Cardiac muscle cell (in vitro differentiated cells and primary cell): ENCODE results near the gene NT5DC2. TPM values are rescaled to one million over a fixed set of nuclear protein-coding genes. Genes with fewer than 3 reads are reported as not detected.

Experiments
- DNase-seq, 2 donors: peaks; one replicate each; pipeline versions ENCODE4 v3.0.0 to v3.0.0-alpha.2; 2010 to 2017; ENCODE audit warnings: low read depth in 1 of 2, low spot score in 1 of 2
- H3K27ac ChIP-seq: fragments of 200-600 bp; sonication (generic); 2 replicates; pipeline ENCODE4 v1.5.1; 2016
- H3K27me3 ChIP-seq: fragments of 200-600 bp; sonication (generic); 2 replicates; pipeline ENCODE4 v1.6.0; 2016; ENCODE audit warnings: control low read depth
- H3K36me3 ChIP-seq: fragments of 200-600 bp; sonication (generic); 2 replicates; pipeline ENCODE4 v1.5.1; 2016; ENCODE audit warnings: control low read depth
- H3K4me1 ChIP-seq: fragments of 200-600 bp; sonication (generic); 2 replicates; pipeline ENCODE4 v1.8.1; 2017; ENCODE audit warnings: low read depth, mild to moderate bottlenecking, mixed run types
- H3K4me3 ChIP-seq: fragments of 200-600 bp; sonication (generic); 2 replicates; pipeline ENCODE4 v1.5.1; 2016; ENCODE audit warnings: mild to moderate bottlenecking
- H3K9me3 ChIP-seq: fragments of 200-600 bp; sonication (generic); 2 replicates; pipeline ENCODE4 v1.5.1; 2017; ENCODE audit warnings: low read depth, mild to moderate bottlenecking, control low read depth
- CTCF ChIP-seq: IDR thresholded peaks from 2 replicates; pipeline ENCODE4 v1.5.1; 2012; ENCODE audit warnings: low read depth, mild to moderate bottlenecking, low read length
- polyA plus RNA-seq: library from polyadenylated mRNA; unstranded; fragments of >200 nt; fragmentation: Nextera tagmentation; extraction: Ambion mirVana; gene quantifications from 2 replicates; pipeline ENCODE4 v1.2.1, GENCODE V29; 2016
- total RNA-seq: library from RNA; depleted of rRNA; stranded (reverse); fragments of >200 nt; gene quantifications from 2 replicates; pipeline ENCODE4 v1.2.3, GENCODE V29; 2016

NT5DC2 gene
- total and polyA plus RNA-seq, 2 experiments from 2014 or later = 120 to 233 TPM

- no peak for DNase-seq
- no peaks in the 10 kb centered on the region for H3K4me1 ChIP-seq
- H3K27me3 ChIP-seq = no peaks in the 10 kb centered on the region
- no peak overlapping the region for H3K27ac ChIP-seq
- no peak overlapping the region for H3K4me3 ChIP-seq
- H3K36me3 ChIP-seq = no peaks in the 10 kb centered on the region
- H3K9me3 ChIP-seq = no peaks in the 10 kb centered on the region
- TF ChIP-seq CTCF = no peak
These were observed 20.4 kb downstream of the NT5DC2 start for GRCh38 chr3:52513281-52513680.

GRCh38 chr3:52512727-52513126, 20.9 kb downstream of the NT5DC2 start:
- Histone ChIP-seq H3K27ac (no peak overlapping the region), H3K4me3 (no peak overlapping the region), H3K9me3 (no peaks in the 10 kb centered on the region), H3K27me3 (no peaks in the 10 kb centered on the region), H3K4me1 (no peaks in the 10 kb centered on the region), H3K36me3 (no peaks in the 10 kb centered on the region)
- TF ChIP-seq CTCF = no peak
- no peak for DNase-seq

- Histone ChIP-seq H3K36me3 (no peaks in the 10 kb centered on the region), H3K27me3 (no peaks in the 10 kb centered on the region), H3K27ac (no peak overlapping the region), H3K4me1 (no peaks in the 10 kb centered on the region), H3K4me3 (no peak overlapping the region), H3K9me3 (no peaks in the 10 kb centered on the region)
- no peak for DNase-seq
- TF ChIP-seq CTCF = no peak
These were observed 21.6 kb downstream of the NT5DC2 start for GRCh38 chr3:52512105-52512504.

GRCh38 chr3:52511509-52511908, 22.1 kb downstream of the NT5DC2 start:
- H3K36me3 ChIP-seq = no peaks in the 10 kb centered on the region
- H3K4me1 ChIP-seq = no peaks in the 10 kb centered on the region
- H3K27ac ChIP-seq = no peak overlapping the region
- DNase-seq = no peak
- H3K27me3 ChIP-seq = no peaks in the 10 kb centered on the region
- H3K4me3 ChIP-seq = no peak overlapping the region
- TF ChIP-seq CTCF = no peak
- no peaks in the 10 kb centered on the region for H3K9me3 ChIP-seq

- no peak overlapping the region for H3K4me3 ChIP-seq
- no peaks in the 10 kb centered on the region for H3K9me3 ChIP-seq
- no peaks in the 10 kb centered on the region for H3K36me3 ChIP-seq
- H3K27me3 ChIP-seq = no peaks in the 10 kb centered on the region
- DNase-seq = no peak
- no peak for TF ChIP-seq CTCF
- no peaks in the 10 kb centered on the region for H3K4me1 ChIP-seq
- H3K27ac ChIP-seq = no peak overlapping the region
These were observed 23.8 kb downstream of the NT5DC2 start for GRCh38 chr3:52509753-52510328.
